Mesendoderm (in vitro differentiated cells): Measurements from ENCODE around the gene SHISA7.

ENCODE experiments used
- DNase-seq: peaks from one replicate; pipeline ENCODE4 v3.0.0; 2013
- H2AK5ac ChIP-seq: 2 replicates; pipeline ENCODE4 v1.6.1; 2013; ENCODE audit warnings: low read length, inconsistent platforms
- H2BK120ac ChIP-seq: 2 replicates; pipeline ENCODE4 v1.6.1; 2013; ENCODE audit warnings: low read depth, mild to moderate bottlenecking, low read length, moderate library complexity, mixed read lengths
- H2BK15ac ChIP-seq: replicated peaks from 2 replicates; pipeline ENCODE4 v1.6.1; 2013; ENCODE audit warnings: low read depth, mild to moderate bottlenecking, moderate library complexity
- H2BK5ac ChIP-seq: 2 replicates; pipeline ENCODE4 v1.6.1; 2013; ENCODE audit warnings: low read length, inconsistent platforms
- H3K18ac ChIP-seq: 2 replicates; pipeline ENCODE4 v1.6.1; 2013; ENCODE audit warnings: mild to moderate bottlenecking, low read length, mixed read lengths
- H3K23ac ChIP-seq: one replicate; pipeline ENCODE4 v1.6.1; 2013; ENCODE audit warnings: low read length
- H3K27ac ChIP-seq: 2 replicates; pipeline ENCODE4 v1.5.1; 2013; ENCODE audit warnings: low read depth, mild to moderate bottlenecking, inconsistent platforms, low read length, moderate library complexity
- H3K27me3 ChIP-seq: 2 replicates; pipeline ENCODE4 v1.6.1; 2013; ENCODE audit warnings: low read length, control low read depth, mild to moderate bottlenecking, inconsistent platforms; ENCODE audit not compliant: insufficient read depth, poor library complexity
- H3K36me3 ChIP-seq: 2 replicates; pipeline ENCODE4 v1.6.1; 2013; ENCODE audit warnings: low read length, inconsistent platforms; ENCODE audit not compliant: control insufficient read depth, insufficient read depth
- H3K4ac ChIP-seq: one replicate; pipeline ENCODE4 v1.6.1; 2013; ENCODE audit warnings: low read depth, mild to moderate bottlenecking, low read length, moderate library complexity
- H3K4me1 ChIP-seq: 2 replicates; pipeline ENCODE4 v1.6.1; 2013; ENCODE audit warnings: low read depth, low read length, inconsistent platforms; ENCODE audit not compliant: control insufficient read depth
- H3K4me2 ChIP-seq: 2 replicates; pipeline ENCODE4 v1.6.1; 2013; ENCODE audit warnings: low read length
- H3K4me3 ChIP-seq: 2 replicates; pipeline ENCODE4 v1.5.1; 2013; ENCODE audit warnings: mild to moderate bottlenecking, low read length
- H3K56ac ChIP-seq: one replicate; pipeline ENCODE4 v1.6.1; 2013; ENCODE audit warnings: low read length
- H3K79me1 ChIP-seq: 2 replicates; pipeline ENCODE4 v1.6.1; 2013; ENCODE audit warnings: low read length, inconsistent platforms
- H3K79me2 ChIP-seq: 2 replicates; pipeline ENCODE4 v1.6.1; 2013; ENCODE audit warnings: mild to moderate bottlenecking, low read length; ENCODE audit not compliant: control insufficient read depth, insufficient read depth
- H3K9ac ChIP-seq: 2 replicates; pipeline ENCODE4 v1.6.1; 2013; ENCODE audit warnings: low read length, inconsistent platforms
- H4K5ac ChIP-seq: one replicate; pipeline ENCODE4 v1.6.1; 2013; ENCODE audit warnings: low read length
- H4K8ac ChIP-seq: one replicate; pipeline ENCODE4 v1.6.1; 2013; ENCODE audit warnings: low read depth, mild to moderate bottlenecking, control low read depth, low read length, moderate library complexity
- WGBS: extraction: QIAGEN DNeasy Blood & Tissue Kit; methylation state at CpG from one replicate; pipeline ENCODE4 v1.1.7; 2013; ENCODE audit warnings: low lambda C conversion rate, missing lambda C conversion rate; ENCODE audit not compliant: insufficient coverage; ENCODE audit errors: extremely low coverage; 5-methylcytosine and 5-hydroxymethylcytosine counted together

SHISA7 gene

DNA sequence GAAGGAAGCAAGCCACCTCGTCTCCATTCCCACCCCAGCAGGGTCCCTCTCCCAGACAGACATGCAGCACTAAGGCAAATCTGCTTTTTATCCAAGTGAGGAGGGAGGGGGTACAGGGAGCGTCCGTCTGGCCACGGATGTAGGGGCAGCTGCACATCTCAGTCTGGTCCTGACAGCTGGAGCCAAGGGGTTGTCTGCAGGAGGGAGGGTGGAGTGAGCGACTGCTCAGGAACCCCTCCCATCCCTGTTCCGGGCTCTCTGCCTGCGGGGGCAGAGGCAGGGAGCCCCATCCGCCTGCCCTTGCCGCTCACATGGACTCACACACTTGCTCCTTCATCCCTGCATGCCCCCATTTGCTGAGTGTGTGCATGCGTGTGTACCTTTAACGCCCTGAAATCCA is 63.9 kb downstream of the SHISA7 start:
- H3K4me1 ChIP-seq, result peaks cover 5% of the 10 kb centered on the region
- H3K79me2 ChIP-seq, result no peaks in the 10 kb centered on the region
- H3K23ac ChIP-seq, result no peak overlapping the region
- H3K4ac ChIP-seq, result no peak overlapping the region
- H3K18ac ChIP-seq, result no peak overlapping the region
- no peak overlapping the region for H2BK5ac ChIP-seq
- no peak overlapping the region for H4K5ac ChIP-seq
- no peaks in the 10 kb centered on the region for H3K36me3 ChIP-seq
- H3K27ac ChIP-seq, result no peak overlapping the region
- no peak overlapping the region for H3K4me2 ChIP-seq
- no CpG with 5 or more reads among the region's 11 CpGs for WGBS
- H3K79me1 ChIP-seq, result no peaks in the 10 kb centered on the region
- no peak overlapping the region for H2BK120ac ChIP-seq
- H3K9ac ChIP-seq, result no peak overlapping the region
- no peak for DNase-seq
- no peak overlapping the region for H3K4me3 ChIP-seq
- no peak overlapping the region for H2BK15ac ChIP-seq
- H3K27me3 ChIP-seq, result no peaks in the 10 kb centered on the region
- no peak overlapping the region for H4K8ac ChIP-seq
- no peak overlapping the region for H3K56ac ChIP-seq
- no peak overlapping the region for H2AK5ac ChIP-seq
